CD14-positive monocyte (primary cell): ENCODE measurements around the gene ABCC11. TPM values are rescaled to one million over a fixed set of nuclear protein-coding genes. Genes with fewer than 3 reads are reported as not detected.

Experiments used
- DNase-seq, 3 donors: peaks; one replicate each; pipeline ENCODE4 v3.0.0-alpha.2; 2011 to 2022
- H2AFZ ChIP-seq: 2 replicates; pipeline ENCODE4 v1.6.0; 2012; ENCODE audit warnings: mild to moderate bottlenecking, low read depth, low read length, inconsistent platforms; ENCODE audit not compliant: insufficient read depth, poor library complexity, severe bottlenecking
- H3K27ac ChIP-seq, 2 donors: 1 replicate in 1 of 2; 2 replicates in 1 of 2; pipeline ENCODE4 v1.5.1; 2012 to 2013; ENCODE audit warnings: low read length in 2 of 2, control low read depth in 1 of 2, inconsistent platforms in 1 of 2, low read depth in 1 of 2, mild to moderate bottlenecking in 1 of 2
- H3K27me3 ChIP-seq, 2 donors: one replicate each; pipeline versions ENCODE4 v1.6.0 to v1.6.1; 2011 to 2013; ENCODE audit warnings: low read length in 2 of 2; ENCODE audit not compliant: control insufficient read depth in 2 of 2, insufficient read depth in 2 of 2
- H3K36me3 ChIP-seq, 2 donors: replicated peaks in 1 of 2; 1 replicate in 1 of 2; 2 replicates in 1 of 2; pipeline versions ENCODE4 v1.5.1 to v1.6.1; 2012 to 2013; ENCODE audit warnings: low read length in 2 of 2, control low read depth in 1 of 2, inconsistent platforms in 1 of 2, mild to moderate bottlenecking in 1 of 2; ENCODE audit not compliant: insufficient read depth in 2 of 2, control insufficient read depth in 1 of 2
- H3K4me1 ChIP-seq, 2 donors: 1 replicate in 1 of 2; 2 replicates in 1 of 2; pipeline versions ENCODE4 v1.5.1 to v1.6.1; 2012 to 2013; ENCODE audit warnings: low read length in 2 of 2, control low read depth in 1 of 2, inconsistent platforms in 1 of 2, mild to moderate bottlenecking in 1 of 2, moderate library complexity in 1 of 2; ENCODE audit not compliant: insufficient read depth in 2 of 2, control insufficient read depth in 1 of 2
- H3K4me2 ChIP-seq: replicated peaks from 2 replicates; pipeline ENCODE3; 2012; ENCODE audit warnings: low read length, moderate library complexity, mild to moderate bottlenecking; ENCODE audit not compliant: poor library complexity, severe bottlenecking; ENCODE audit errors: extremely low read depth
- H3K4me3 ChIP-seq, 3 experiments: fragments of 200-600 bp in 1 of 3; sonication (generic) in 1 of 3; replicated peaks in 1 of 3; 1 replicate in 2 of 3; 2 replicates in 1 of 3; pipeline ENCODE4 v1.5.1; 2011 to 2013; ENCODE audit warnings: low read length in 3 of 3, mild to moderate bottlenecking in 3 of 3, control low read depth in 2 of 3, low read depth in 2 of 3, inconsistent platforms in 1 of 3, moderate library complexity in 1 of 3
- H3K79me2 ChIP-seq: 2 replicates; pipeline ENCODE4 v1.6.0; 2012; ENCODE audit warnings: mild to moderate bottlenecking, control low read depth, inconsistent platforms, low read length, moderate library complexity; ENCODE audit not compliant: insufficient read depth
- H3K9ac ChIP-seq: 2 replicates; pipeline ENCODE4 v1.6.0; 2017; ENCODE audit warnings: low read length, mild to moderate bottlenecking; ENCODE audit not compliant: insufficient read depth, poor library complexity, severe bottlenecking
- H3K9me3 ChIP-seq, 2 donors: replicated peaks in 1 of 2; 1 replicate in 1 of 2; 2 replicates in 1 of 2; pipeline versions ENCODE4 v1.5.1 to v1.6.1; 2012 to 2013; ENCODE audit warnings: low read length in 2 of 2, control low read depth in 1 of 2; ENCODE audit not compliant: control insufficient read depth in 1 of 2, insufficient read depth in 1 of 2
- H4K20me1 ChIP-seq: 2 replicates; pipeline ENCODE4 v1.6.0; 2012; ENCODE audit warnings: mild to moderate bottlenecking, low read length, control low read depth, moderate library complexity; ENCODE audit not compliant: insufficient read depth
- H3K27ac Mint-ChIP-seq, 7 donors: one replicate each; pipeline ENCODE4 v1.8.0; 2020; ENCODE audit warnings: mild to moderate bottlenecking in 7 of 7, mixed read lengths in 7 of 7, moderate library complexity in 6 of 7, inconsistent platforms in 2 of 7
- H3K27me3 Mint-ChIP-seq, 3 donors: one replicate each; pipeline ENCODE4 v1.8.0; 2021 to 2022; ENCODE audit warnings: low read depth in 3 of 3, mild to moderate bottlenecking in 3 of 3, mixed read lengths in 3 of 3, moderate library complexity in 3 of 3, inconsistent platforms in 1 of 3
- H3K36me3 Mint-ChIP-seq, 2 donors: one replicate each; pipeline ENCODE4 v1.8.0; 2020; ENCODE audit warnings: mixed read lengths in 2 of 2, inconsistent platforms in 1 of 2, mild to moderate bottlenecking in 1 of 2
- H3K4me1 Mint-ChIP-seq: one replicate; pipeline ENCODE4 v1.8.0; 2020; ENCODE audit warnings: mild to moderate bottlenecking, mixed read lengths
- H3K4me3 Mint-ChIP-seq, 2 donors: one replicate each; pipeline ENCODE4 v1.8.0; 2020; ENCODE audit warnings: mild to moderate bottlenecking in 2 of 2, mixed read lengths in 2 of 2, moderate library complexity in 1 of 2
- H3K9me3 Mint-ChIP-seq, 7 donors: one replicate each; pipeline ENCODE4 v1.8.0; 2020 to 2022; ENCODE audit warnings: mixed read lengths in 7 of 7, mild to moderate bottlenecking in 6 of 7, moderate library complexity in 6 of 7, inconsistent platforms in 2 of 7
- WGBS: methylation state at CpG from one replicate; pipeline ENCODE4 v1.1.5; 2013; ENCODE audit warnings: missing lambda C conversion rate; ENCODE audit not compliant: insufficient coverage; 5-methylcytosine and 5-hydroxymethylcytosine counted together
- intact Hi-C, 2 donors: fragments of 100-400 bp; cut with micrococcal nuclease; formaldehyde crosslinking; loops; one replicate each; pipeline versions ENCODE4 v1.15.0 to v1.15.1; 2023
- polyA plus RNA-seq, 3 donors: library from polyadenylated mRNA; depleted of rRNA in 1 of 3; unstranded in 2 of 3; stranded (reverse) in 1 of 3; fragments of 300-500 nt in 2 of 3; fragments of >200 nt in 1 of 3; fragmentation: Illumina TruSeq in 2 of 3; gene quantifications; 1 replicate in 2 of 3; 2 replicates in 1 of 3; pipeline ENCODE4 v1.2.3, GENCODE V29; 2012 to 2021
- TF ChIP-seq, protein P1 (sequence below): fragments of 200-600 bp; IDR thresholded peaks from one replicate; pipeline ENCODE4 v1.8.0; 2022; ENCODE audit warnings: antibody characterized with exemption, mild to moderate bottlenecking

The ABCC11 gene
- polyA plus RNA-seq, 3 donors = 0.03 TPM; not detected in 2

DNA sequence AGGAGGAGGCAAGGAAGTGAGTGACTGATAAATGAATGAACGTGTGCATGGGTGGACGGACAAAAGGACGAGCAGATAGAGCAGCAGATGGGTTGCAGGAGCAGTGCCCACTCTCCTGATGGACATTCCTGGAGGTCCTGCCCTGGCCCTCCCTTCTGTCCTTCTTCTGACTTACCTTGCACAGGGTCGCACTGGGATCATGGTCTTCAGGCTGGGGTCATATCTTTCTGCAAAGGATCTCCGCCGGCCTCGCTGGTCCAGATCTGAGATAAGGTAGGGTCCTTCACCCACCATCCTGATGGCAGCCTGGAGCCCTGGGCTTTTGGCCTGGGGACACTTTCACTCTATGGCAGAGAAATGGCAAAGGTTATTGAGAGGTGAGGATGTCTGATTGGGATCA is 101.2 kb downstream of the ABCC11 start:
- H3K36me3 ChIP-seq = no peaks in the 10 kb centered on the region
- TF ChIP-seq, protein P1, sequence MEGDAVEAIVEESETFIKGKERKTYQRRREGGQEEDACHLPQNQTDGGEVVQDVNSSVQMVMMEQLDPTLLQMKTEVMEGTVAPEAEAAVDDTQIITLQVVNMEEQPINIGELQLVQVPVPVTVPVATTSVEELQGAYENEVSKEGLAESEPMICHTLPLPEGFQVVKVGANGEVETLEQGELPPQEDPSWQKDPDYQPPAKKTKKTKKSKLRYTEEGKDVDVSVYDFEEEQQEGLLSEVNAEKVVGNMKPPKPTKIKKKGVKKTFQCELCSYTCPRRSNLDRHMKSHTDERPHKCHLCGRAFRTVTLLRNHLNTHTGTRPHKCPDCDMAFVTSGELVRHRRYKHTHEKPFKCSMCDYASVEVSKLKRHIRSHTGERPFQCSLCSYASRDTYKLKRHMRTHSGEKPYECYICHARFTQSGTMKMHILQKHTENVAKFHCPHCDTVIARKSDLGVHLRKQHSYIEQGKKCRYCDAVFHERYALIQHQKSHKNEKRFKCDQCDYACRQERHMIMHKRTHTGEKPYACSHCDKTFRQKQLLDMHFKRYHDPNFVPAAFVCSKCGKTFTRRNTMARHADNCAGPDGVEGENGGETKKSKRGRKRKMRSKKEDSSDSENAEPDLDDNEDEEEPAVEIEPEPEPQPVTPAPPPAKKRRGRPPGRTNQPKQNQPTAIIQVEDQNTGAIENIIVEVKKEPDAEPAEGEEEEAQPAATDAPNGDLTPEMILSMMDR = no peak
- H3K4me3 Mint-ChIP-seq = no peak overlapping the region
- H3K4me1 ChIP-seq = no peaks in the 10 kb centered on the region
- H3K9me3 ChIP-seq = no peaks in the 10 kb centered on the region
- peaks cover 2 to 11% (median 10%) of the 10 kb centered on the region in 3 donors for H3K27me3 Mint-ChIP-seq
- H3K4me1 Mint-ChIP-seq = peaks cover 2% of the 10 kb centered on the region
- no peaks in the 10 kb centered on the region for H3K79me2 ChIP-seq
- no peak overlapping the region for H3K27ac ChIP-seq
- H3K9me3 Mint-ChIP-seq = peaks cover 4 to 23% (median 10%) of the 10 kb centered on the region in 7 donors
- H3K27me3 ChIP-seq = peaks cover 2 to 3% of the 10 kb centered on the region in 2 donors
- H3K36me3 Mint-ChIP-seq = no peaks in the 10 kb centered on the region
- H3K4me3 ChIP-seq = no peak overlapping the region
- H4K20me1 ChIP-seq = no peaks in the 10 kb centered on the region
- no peak overlapping the region for H3K4me2 ChIP-seq
- no peak overlapping the region for H3K9ac ChIP-seq
- H3K27ac Mint-ChIP-seq = no peak overlapping the region
- WGBS = 71% methylated on average over 3 of the region's 7 CpGs
- no peak overlapping the region for H2AFZ ChIP-seq
- intact Hi-C loops = no loop called here
- no peak for DNase-seq

DNA sequence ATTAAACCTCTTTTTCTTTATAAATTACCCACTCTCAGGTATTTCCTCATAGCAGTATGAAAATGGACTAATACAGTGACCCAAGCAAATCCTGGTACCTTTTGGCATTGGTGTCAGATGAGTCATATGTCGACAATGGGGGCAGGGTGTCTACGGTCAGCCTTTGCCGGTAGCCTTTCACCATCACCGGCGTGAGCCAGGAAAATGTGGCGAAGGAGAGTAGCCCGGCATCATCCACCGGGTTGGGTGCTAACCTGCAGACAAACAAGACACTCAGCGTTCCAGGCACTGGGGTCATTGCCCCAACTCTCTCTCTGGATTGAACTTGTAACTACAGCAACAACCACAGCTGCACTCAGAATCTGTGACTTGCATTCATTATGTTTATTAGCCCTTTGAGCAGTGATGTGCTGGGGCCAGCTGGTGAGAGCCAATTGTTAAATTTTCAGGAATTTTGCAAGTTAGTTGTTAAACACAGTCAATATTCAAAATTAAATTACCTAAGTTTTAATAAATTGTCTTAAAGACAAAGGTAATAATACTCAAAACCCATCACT is 103.4 kb downstream of the ABCC11 start:
- H3K36me3 ChIP-seq = no peaks in the 10 kb centered on the region
- H4K20me1 ChIP-seq = no peaks in the 10 kb centered on the region
- H2AFZ ChIP-seq = no peak overlapping the region
- TF ChIP-seq, protein P1 = no peak
- Mint-ChIP-seq H3K9me3 (peaks cover 0 to 13% (median 3%) of the 10 kb centered on the region in 7 donors), H3K36me3 (no peaks in the 10 kb centered on the region), H3K27me3 (peaks cover 2 to 12% (median 8%) of the 10 kb centered on the region in 3 donors), H3K4me1 (peaks cover 2% of the 10 kb centered on the region), H3K4me3 (no peak overlapping the region), H3K27ac (no peak overlapping the region)
- no peaks in the 10 kb centered on the region for H3K9me3 ChIP-seq
- H3K27ac ChIP-seq = no peak overlapping the region
- no peaks in the 10 kb centered on the region for H3K4me1 ChIP-seq
- no peak overlapping the region for H3K4me2 ChIP-seq
- no peaks in the 10 kb centered on the region for H3K79me2 ChIP-seq
- H3K27me3 ChIP-seq = no peaks in the 10 kb centered on the region
- H3K4me3 ChIP-seq = no peak overlapping the region
- WGBS = 95% methylated on average over 8 of the region's 9 CpGs
- no peak for DNase-seq
- no peak overlapping the region for H3K9ac ChIP-seq
- intact Hi-C loops = no loop called here
